Measurements from ENCODE around the gene GUSB.

GRCh38 chr7:65951837-65952578 lies 30.0 kb downstream of the GUSB start:
- TF ChIP-seq CTCF (IDR thresholded peaks at IDR 0.05): no peak
- no peak for TF ChIP-seq POLR2A (IDR thresholded peaks at IDR 0.05)
- no peak for TF ChIP-seq POLR2AphosphoS5 (IDR thresholded peaks at IDR 0.05)
